ENCODE measurements around the gene GCFC2. TPM values are rescaled to one million over a fixed set of nuclear protein-coding genes. Genes with fewer than 3 reads are reported as not detected.
"Not testable (repeated sequence)": the region's sequence is repeated elsewhere in the genome, so short reads cannot be mapped to it uniquely, and the experiment has no call there.

The GCFC2 gene
- total RNA-seq, 1 experiment from 2014 or later = 38.6 TPM

DNA sequence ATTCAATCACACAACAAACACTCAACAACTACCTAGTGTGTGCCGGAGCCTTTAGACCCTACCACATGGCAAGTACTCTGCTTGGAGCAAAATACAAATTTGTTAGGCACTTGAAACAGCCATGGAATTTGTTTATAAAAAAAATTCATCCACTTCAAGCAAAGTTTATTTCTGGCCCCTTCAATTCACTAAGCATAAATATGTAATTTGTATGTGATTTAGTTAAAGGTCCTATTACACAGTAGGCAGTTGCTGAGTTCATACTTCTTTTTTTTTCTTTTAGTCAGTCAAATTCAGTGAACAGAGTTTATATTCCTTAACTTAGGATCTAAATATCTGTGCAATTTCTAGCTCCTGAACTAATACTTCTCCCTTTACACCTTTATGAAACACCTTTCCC, 22.5 kb downstream of the GCFC2 start:
- no peak for DNase-seq (ENCODE audit: low spot score)
- in situ Hi-C loops (cut with HindIII; ENCODE audit: low sequenced_read_pairs) = no loop called here

GRCh38 chr2:75683430-75683829, 27.3 kb downstream of the GCFC2 start:
- in situ Hi-C loops (cut with HindIII; ENCODE audit: low sequenced_read_pairs); DNase-seq (ENCODE audit: low spot score): not testable (repeated sequence)

DNA sequence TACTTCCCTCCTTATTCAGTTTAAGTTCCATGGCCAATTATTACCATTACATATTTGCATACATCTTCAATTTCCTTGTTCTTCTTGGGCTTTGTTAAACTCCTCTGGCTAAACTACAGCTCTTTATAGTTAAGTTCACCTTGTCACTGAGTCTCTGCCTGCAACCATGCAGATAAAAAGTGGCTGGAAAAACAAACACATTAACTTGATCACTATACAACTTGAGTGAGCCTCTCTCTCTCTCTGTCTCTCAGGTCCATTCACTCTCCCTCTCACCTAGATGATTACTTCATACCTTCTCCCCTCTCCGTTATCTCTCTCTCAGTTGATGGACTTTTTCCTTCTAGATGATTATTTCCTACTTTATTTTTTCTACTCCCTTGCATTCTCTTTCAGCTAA, 30.3 kb downstream of the GCFC2 start:
- DNase-seq (ENCODE audit: low spot score) = no peak
- in situ Hi-C loops (cut with HindIII; ENCODE audit: low sequenced_read_pairs) = no loop called here

- in situ Hi-C loops (cut with HindIII; ENCODE audit: low sequenced_read_pairs) = no loop called here
These were observed 31.2 kb downstream of the GCFC2 start for GRCh38 chr2:75679556-75679955.

GRCh38 chr2:75676464-75676863, 34.3 kb downstream of the GCFC2 start:
- no peak for DNase-seq (ENCODE audit: low spot score)
- in situ Hi-C loops (cut with HindIII; ENCODE audit: low sequenced_read_pairs) = no loop called here

More at GRCh38 chr2:75679556-75679955, 31.2 kb downstream of the GCFC2 start:
- no peak for DNase-seq (ENCODE audit: low spot score)

DNA sequence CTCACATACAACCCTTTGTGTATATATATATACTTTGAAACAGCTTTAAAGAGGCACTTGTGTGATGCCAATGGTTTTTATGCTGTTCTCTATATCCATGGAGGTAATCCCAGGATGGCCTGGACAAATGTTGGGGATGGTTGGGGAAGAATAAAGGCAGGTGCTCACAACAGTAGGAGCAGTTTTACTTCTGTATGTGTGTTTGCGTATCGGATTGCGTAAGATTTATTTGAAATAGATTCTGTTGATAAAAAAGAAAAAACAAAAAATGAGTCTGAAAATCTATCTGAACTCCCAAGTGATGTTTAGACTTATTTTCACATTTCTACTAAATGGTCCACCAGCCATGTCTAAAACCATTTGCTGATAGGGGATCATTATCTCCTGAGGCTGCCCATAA, 34.8 kb downstream of the GCFC2 start:
- in situ Hi-C loops (cut with HindIII; ENCODE audit: low sequenced_read_pairs) = no loop called here
- no peak for DNase-seq (ENCODE audit: low spot score)

DNA sequence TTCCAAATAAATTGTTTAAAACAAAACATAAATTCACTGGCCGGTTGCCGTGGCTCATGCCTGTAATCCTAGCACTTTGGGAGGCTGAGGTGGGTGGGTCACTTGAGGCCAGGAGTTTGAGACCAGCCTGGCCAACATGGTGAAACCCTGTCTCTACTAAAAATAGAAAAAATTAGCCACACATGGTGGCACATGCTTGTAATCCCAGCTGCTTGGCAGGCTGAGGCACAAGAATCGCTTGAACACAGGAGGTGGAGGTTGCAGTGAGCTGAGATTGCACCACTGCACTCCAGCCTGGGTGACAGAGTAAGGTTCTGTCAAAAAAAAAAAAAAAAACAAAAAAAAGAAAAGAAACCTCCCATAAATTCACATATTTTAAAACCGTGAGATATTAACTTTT, 35.3 kb downstream of the GCFC2 start:
- in situ Hi-C loops (cut with HindIII; ENCODE audit: low sequenced_read_pairs); DNase-seq (ENCODE audit: low spot score): not testable (repeated sequence)

GRCh38 chr2:75667884-75668283, 42.8 kb downstream of the GCFC2 start:
- DNase-seq (ENCODE audit: low spot score) = no peak
- in situ Hi-C loops (cut with HindIII; ENCODE audit: low sequenced_read_pairs) = no loop called here

DNA sequence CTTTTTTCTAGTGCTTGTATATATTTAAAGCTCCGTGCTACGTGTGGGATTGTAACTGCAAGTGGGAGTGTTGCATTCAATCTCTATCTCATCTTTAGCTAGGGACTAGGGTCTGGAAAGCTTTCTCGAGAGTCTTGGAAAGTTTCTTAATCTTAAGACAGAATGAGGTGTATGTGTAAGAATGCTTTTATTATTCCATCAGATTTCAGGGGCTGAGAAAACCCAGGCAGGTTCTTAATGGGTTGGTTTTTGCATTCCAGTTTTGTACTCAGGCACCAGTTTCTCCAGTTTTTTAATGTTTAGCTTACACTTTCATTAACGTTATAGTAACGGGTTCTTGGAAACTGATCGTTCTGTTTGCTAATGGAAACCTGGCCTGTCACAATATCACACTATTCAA, 43.8 kb downstream of the GCFC2 start:
- in situ Hi-C loops (cut with HindIII; ENCODE audit: low sequenced_read_pairs) = no loop called here
- DNase-seq (ENCODE audit: low spot score) = no peak

GRCh38 chr2:75657798-75658197, 52.9 kb downstream of the GCFC2 start:
- DNase-seq (ENCODE audit: low spot score) = no peak
- in situ Hi-C loops (cut with HindIII; ENCODE audit: low sequenced_read_pairs) = no loop called here

DNA sequence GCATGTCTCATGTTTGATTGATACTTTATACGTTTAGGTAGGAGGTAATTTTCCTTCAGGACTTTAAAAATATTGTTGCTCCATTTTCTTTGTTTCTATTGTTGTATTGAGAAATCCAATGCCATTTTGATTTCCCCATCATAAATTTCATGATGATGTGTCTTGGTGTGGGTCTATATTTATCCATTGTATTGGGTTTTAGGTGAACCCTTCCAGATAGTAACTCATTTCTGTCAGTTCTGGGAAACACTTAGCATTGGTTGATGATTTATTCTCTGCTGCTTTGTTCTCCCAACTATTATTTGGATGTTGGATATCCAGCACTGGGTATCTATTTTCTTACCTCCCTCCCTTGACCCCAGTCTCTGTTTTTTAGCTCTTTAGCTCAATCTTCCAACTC, 54.2 kb downstream of the GCFC2 start:
- in situ Hi-C loops (cut with HindIII; ENCODE audit: low sequenced_read_pairs) = no loop called here
- no peak for DNase-seq (ENCODE audit: low spot score)

DNA sequence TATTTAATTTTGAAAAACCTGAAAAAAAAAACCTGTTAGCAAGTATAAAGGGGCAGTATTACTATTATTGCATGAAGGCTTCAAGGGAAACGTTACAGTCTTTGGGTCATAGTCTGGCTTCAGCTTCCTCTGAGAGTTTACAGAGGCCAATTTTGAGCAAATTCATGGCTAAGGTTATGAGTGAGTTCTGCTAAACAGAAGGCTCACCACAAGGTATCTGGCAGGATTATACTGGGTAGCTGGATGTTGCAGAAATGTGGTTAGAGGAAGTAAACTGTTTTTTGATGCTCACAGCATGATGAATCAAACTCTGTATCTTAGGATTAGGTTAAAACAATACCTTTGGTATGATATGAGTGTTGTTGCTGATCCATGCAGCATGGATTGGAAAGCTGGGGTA, 54.9 kb downstream of the GCFC2 start:
- peak; percentile 58 for DNase-seq (ENCODE audit: low spot score)
- in situ Hi-C loops (cut with HindIII; ENCODE audit: low sequenced_read_pairs) = no loop called here

DNA sequence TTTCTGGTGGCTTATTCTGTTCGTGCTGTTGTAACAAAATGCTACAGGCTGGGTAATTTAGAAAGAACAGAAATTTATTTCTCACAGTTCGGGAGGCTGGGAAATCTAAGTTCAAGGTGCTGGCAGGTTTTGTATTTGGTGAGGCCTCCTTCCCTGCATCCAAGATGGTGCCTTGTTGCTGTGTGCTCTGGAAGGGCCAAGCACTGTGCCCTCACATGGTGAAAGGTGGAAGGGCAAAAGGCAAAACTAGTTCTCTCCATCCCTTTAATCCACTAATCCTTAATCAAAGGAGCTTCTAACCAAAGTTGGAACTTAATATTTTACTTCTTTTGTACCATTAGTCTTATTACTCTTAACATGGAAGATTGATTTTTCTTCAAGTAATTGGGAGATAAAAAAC, 56.7 kb downstream of the GCFC2 start:
- in situ Hi-C loops (cut with HindIII; ENCODE audit: low sequenced_read_pairs) = no loop called here

DNA sequence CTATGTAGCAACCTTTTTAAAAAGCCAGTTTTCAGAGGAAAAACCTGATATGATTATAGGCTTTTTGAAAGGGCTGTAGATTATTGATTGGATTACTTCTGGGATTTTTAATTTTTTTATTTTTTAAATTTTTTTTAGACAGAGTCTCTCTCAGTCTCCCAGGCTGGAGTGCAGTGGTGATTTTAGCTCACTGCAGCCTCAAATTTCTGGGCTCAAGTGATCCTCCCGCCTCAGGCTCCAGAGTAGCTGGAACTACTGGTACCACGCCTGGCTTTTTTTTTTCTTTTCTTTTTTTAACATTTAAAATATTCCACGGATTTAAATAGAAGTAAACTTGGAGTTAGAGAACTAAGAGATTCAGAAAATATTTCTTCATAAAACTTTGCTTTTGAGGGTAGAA, 62.9 kb downstream of the GCFC2 start:
- in situ Hi-C loops (cut with HindIII; ENCODE audit: low sequenced_read_pairs) = no loop called here
- DNase-seq (ENCODE audit: low spot score) = no peak

More for the DNA sequence above, 56.7 kb downstream of the GCFC2 start:
- no peak for DNase-seq (ENCODE audit: low spot score)

- in situ Hi-C loops (cut with HindIII; ENCODE audit: low sequenced_read_pairs) = no loop called here
- DNase-seq (ENCODE audit: low spot score) = peak; percentile 96
These were observed 63.9 kb downstream of the GCFC2 start, which contains the start of gene MRPL19 for GRCh38 chr2:75646583-75647425. TSS of gene MRPL19 (plus strand) at chr2:75646783. CDS start at chr2:75646808, 25 bp downstream.

- DNase-seq (ENCODE audit: low spot score) = no peak
- in situ Hi-C loops (cut with HindIII; ENCODE audit: low sequenced_read_pairs) = no loop called here
These were observed 64.6 kb downstream of the GCFC2 start for GRCh38 chr2:75646090-75646582.

- no peak for DNase-seq (ENCODE audit: low spot score)
- in situ Hi-C loops (cut with HindIII; ENCODE audit: low sequenced_read_pairs) = no loop called here
These were observed 65.1 kb downstream of the GCFC2 start for GRCh38 chr2:75645643-75646042.

DNA sequence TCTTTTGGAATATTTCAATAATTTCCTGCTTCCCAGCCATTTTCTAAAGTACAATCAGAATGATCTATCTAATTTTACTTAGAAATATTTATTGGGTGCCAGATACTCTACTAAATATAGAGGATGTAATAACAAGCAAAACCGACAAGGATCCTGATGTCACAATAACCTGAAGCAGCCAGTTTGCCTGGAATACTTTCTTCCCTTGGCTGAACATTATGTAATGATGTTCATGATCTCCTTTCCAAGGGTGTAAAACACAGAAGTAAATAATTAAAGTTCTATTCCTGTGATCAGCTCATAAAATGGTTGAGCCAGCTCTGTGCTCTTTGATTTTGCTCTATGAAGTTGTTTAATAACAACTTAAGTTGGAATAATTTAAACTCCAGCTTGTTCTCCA, 66.7 kb downstream of the GCFC2 start:
- no peak for DNase-seq (ENCODE audit: low spot score)
- in situ Hi-C loops (cut with HindIII; ENCODE audit: low sequenced_read_pairs) = no loop called here

GRCh38 chr2:75641587-75641986, 69.1 kb downstream of the GCFC2 start:
- DNase-seq (ENCODE audit: low spot score) = no peak

DNA sequence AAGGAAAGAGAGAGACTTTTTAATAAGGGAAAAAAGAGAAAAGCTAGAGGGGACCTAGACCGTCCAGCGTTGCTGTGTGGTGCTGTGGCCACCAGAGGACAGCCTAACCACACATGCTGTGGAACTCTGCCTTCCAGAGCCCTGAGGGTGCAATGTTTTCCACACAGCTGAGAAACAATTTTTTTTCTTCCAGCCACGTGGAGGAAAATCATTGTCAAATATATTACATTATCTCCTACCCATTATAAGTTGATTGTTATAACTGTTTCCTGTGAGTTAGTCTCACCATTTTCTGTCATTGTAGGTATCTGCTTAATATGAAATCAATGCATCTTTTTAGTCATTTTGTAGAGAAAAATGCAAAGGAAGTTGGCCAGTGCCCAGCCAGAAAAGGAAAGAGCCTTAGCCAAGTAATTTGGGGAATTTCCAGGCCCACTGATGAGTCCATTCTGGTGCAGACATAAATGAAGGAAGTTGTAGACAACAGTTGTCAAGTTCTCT, 70.0 kb downstream of the GCFC2 start:
- in situ Hi-C loops (cut with HindIII; ENCODE audit: low sequenced_read_pairs) = no loop called here
- peak; percentile 78 for DNase-seq (ENCODE audit: low spot score)

More at GRCh38 chr2:75641587-75641986, 69.1 kb downstream of the GCFC2 start:
- in situ Hi-C loops (cut with HindIII; ENCODE audit: low sequenced_read_pairs) = no loop called here

GRCh38 chr2:75637568-75637967, 73.1 kb downstream of the GCFC2 start:
- no peak for DNase-seq (ENCODE audit: low spot score)
- in situ Hi-C loops (cut with HindIII; ENCODE audit: low sequenced_read_pairs) = no loop called here

Data from G401 (cell line).